ENCODE measurements around the gene GRID2. TPM values are rescaled to one million over a fixed set of nuclear protein-coding genes. Genes with fewer than 3 reads are reported as not detected.

GRID2 gene
- total and polyA plus RNA-seq, 2 of the 13 experiments (the other 11 are each of a cell fraction or from before 2014, with no cell fraction given), result not detected

GRCh38 chr4:92451782-92452181 is 148.0 kb downstream of the GRID2 start:
- ChIA-PET POLR2A (no interaction called here), CTCF (ENCODE audit: low intra/inter-chr PET ratio, low total read pairs) (no interaction called here)
- Histone ChIP-seq H3K79me2 (ENCODE audit: insufficient read depth, low read length) (no peaks in the 10 kb centered on the region), H3K4me1 (ENCODE audit: insufficient read depth, low read length) (no peaks in the 10 kb centered on the region), H3K9ac (ENCODE audit: insufficient read depth, low read depth, low read length) (no peak overlapping the region), H3K27me3 (ENCODE audit: control insufficient read depth in 1 of 2, insufficient read depth in 2 of 2, low read length in 2 of 2) (no peaks in the 10 kb centered on the region), H3K9me3 (ENCODE audit: low read length) (no peaks in the 10 kb centered on the region), H3K27ac (ENCODE audit: extremely low read length, insufficient read depth, low read length) (no peak overlapping the region), H2AFZ (ENCODE audit: low read length) (no peak overlapping the region), H3K4me2 (ENCODE audit: low read depth, low read length) (no peak overlapping the region), H3K36me3 (replicated peaks in 1 of 2; ENCODE audit: control insufficient read depth in 1 of 2, insufficient read depth in 2 of 2, low read length in 2 of 2) (no peaks in the 10 kb centered on the region), H4K20me1 (ENCODE audit: insufficient read depth, low read length) (no peaks in the 10 kb centered on the region), H3K4me3 (replicated peaks in 1 of 3; ENCODE audit: insufficient read depth in 1 of 3, low read depth in 2 of 3, low read length in 3 of 3) (no peak overlapping the region)
- FAIRE-seq (no peak), ATAC-seq (no peak), DNase-seq (ENCODE audit: low spot score) (no peak)
- intact Hi-C loops (cut with micrococcal nuclease; ENCODE audit: unreplicated experiment) (no loop called here), in situ Hi-C loops (cut with HindIII; ENCODE audit: extremely low pct_ligation_motif_present, low pct_unique_long_range_greater_than_20kb) (no loop called here)
- no TSS peak for BruUV-seq (replicated peaks)
- no peak for TF ChIP-seq DNMT3B (CRISPR knock-in tag; conservative IDR thresholded peaks at IDR 0.05)
- TF ChIP-seq, protein P1, sequence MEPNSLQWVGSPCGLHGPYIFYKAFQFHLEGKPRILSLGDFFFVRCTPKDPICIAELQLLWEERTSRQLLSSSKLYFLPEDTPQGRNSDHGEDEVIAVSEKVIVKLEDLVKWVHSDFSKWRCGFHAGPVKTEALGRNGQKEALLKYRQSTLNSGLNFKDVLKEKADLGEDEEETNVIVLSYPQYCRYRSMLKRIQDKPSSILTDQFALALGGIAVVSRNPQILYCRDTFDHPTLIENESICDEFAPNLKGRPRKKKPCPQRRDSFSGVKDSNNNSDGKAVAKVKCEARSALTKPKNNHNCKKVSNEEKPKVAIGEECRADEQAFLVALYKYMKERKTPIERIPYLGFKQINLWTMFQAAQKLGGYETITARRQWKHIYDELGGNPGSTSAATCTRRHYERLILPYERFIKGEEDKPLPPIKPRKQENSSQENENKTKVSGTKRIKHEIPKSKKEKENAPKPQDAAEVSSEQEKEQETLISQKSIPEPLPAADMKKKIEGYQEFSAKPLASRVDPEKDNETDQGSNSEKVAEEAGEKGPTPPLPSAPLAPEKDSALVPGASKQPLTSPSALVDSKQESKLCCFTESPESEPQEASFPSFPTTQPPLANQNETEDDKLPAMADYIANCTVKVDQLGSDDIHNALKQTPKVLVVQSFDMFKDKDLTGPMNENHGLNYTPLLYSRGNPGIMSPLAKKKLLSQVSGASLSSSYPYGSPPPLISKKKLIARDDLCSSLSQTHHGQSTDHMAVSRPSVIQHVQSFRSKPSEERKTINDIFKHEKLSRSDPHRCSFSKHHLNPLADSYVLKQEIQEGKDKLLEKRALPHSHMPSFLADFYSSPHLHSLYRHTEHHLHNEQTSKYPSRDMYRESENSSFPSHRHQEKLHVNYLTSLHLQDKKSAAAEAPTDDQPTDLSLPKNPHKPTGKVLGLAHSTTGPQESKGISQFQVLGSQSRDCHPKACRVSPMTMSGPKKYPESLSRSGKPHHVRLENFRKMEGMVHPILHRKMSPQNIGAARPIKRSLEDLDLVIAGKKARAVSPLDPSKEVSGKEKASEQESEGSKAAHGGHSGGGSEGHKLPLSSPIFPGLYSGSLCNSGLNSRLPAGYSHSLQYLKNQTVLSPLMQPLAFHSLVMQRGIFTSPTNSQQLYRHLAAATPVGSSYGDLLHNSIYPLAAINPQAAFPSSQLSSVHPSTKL (CRISPR knock-in tag; IDR thresholded peaks at IDR 0.05), result no peak
- TF ChIP-seq, protein P2, sequence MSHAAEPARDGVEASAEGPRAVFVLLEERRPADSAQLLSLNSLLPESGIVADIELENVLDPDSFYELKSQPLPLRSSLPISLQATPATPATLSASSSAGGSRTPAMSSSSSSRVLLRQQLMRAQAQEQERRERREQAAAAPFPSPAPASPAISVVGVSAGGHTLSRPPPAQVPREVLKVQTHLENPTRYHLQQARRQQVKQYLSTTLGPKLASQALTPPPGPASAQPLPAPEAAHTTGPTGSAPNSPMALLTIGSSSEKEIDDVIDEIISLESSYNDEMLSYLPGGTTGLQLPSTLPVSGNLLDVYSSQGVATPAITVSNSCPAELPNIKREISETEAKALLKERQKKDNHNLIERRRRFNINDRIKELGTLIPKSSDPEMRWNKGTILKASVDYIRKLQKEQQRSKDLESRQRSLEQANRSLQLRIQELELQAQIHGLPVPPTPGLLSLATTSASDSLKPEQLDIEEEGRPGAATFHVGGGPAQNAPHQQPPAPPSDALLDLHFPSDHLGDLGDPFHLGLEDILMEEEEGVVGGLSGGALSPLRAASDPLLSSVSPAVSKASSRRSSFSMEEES (CRISPR knock-in tag; IDR thresholded peaks at IDR 0.05), result no peak
- TF ChIP-seq NRL (CRISPR knock-in tag; IDR thresholded peaks at IDR 0.05; ENCODE audit: borderline replicate concordance), result no peak
- no peak for TF ChIP-seq SALL2 (CRISPR knock-in tag; IDR thresholded peaks at IDR 0.05)
- no peak for TF ChIP-seq ZNF180 (CRISPR knock-in tag; IDR thresholded peaks at IDR 0.05; ENCODE audit: borderline replicate concordance, low read depth)
- TF ChIP-seq ZNF329 (CRISPR knock-in tag; IDR thresholded peaks at IDR 0.05; ENCODE audit: low read depth), result no peak
- TF ChIP-seq ZNF609 (CRISPR knock-in tag; IDR thresholded peaks at IDR 0.05; ENCODE audit: borderline replicate concordance), result no peak
- no peak for TF ChIP-seq IKZF5 (CRISPR knock-in tag; IDR thresholded peaks at IDR 0.05)
- no peak for TF ChIP-seq LCORL (IDR thresholded peaks at IDR 0.05)
- TF ChIP-seq LCORL (CRISPR knock-in tag; IDR thresholded peaks at IDR 0.05), result no peak
- no peak for TF ChIP-seq ZNF549 (CRISPR knock-in tag; IDR thresholded peaks at IDR 0.05)
- no peak for TF ChIP-seq SIX4 (CRISPR knock-in tag; IDR thresholded peaks at IDR 0.05)
- no peak for TF ChIP-seq SCMH1 (CRISPR knock-in tag; IDR thresholded peaks at IDR 0.05; ENCODE audit: borderline replicate concordance)
- TF ChIP-seq MATR3 (CRISPR knock-in tag; IDR thresholded peaks at IDR 0.05), result no peak
- TF ChIP-seq ZSCAN29 (CRISPR knock-in tag; conservative IDR thresholded peaks at IDR 0.05), result no peak

All from HepG2 (cell line).